ENCODE measurements around the gene ATP10A.

Gene ATP10A

GRCh38 chr15:25738171-25738965, 124.8 kb downstream of the ATP10A start:
- peak; percentile 47 for DNase-seq (ENCODE audit: low spot score)

GRCh38 chr15:25737218-25737643, 125.9 kb downstream of the ATP10A start:
- DNase-seq (ENCODE audit: low spot score), result no peak

- no peak for DNase-seq (ENCODE audit: low spot score)
Observed at GRCh38 chr15:25736461-25736860, 126.7 kb downstream of the ATP10A start.

- no peak for DNase-seq (ENCODE audit: low spot score)
Observed at GRCh38 chr15:25735550-25736384, 127.4 kb downstream of the ATP10A start.

- DNase-seq (ENCODE audit: low spot score), result no peak
Observed at GRCh38 chr15:25734680-25735355, 128.3 kb downstream of the ATP10A start.

- no peak for DNase-seq (ENCODE audit: low spot score)
Observed at GRCh38 chr15:25733856-25734679, 129.1 kb downstream of the ATP10A start.

- no peak for DNase-seq (ENCODE audit: low spot score)
Observed at GRCh38 chr15:25733036-25733855, 129.9 kb downstream of the ATP10A start.

- no peak for DNase-seq (ENCODE audit: low spot score)
Observed at GRCh38 chr15:25732191-25732590, 130.9 kb downstream of the ATP10A start.

- no peak for DNase-seq (ENCODE audit: low spot score)
Observed at GRCh38 chr15:25731411-25731810, 131.7 kb downstream of the ATP10A start.

GRCh38 chr15:25730918-25731317, 132.2 kb downstream of the ATP10A start:
- no peak for DNase-seq (ENCODE audit: low spot score)

GRCh38 chr15:25728816-25729215, 134.3 kb downstream of the ATP10A start:
- DNase-seq (ENCODE audit: low spot score), result no peak

- DNase-seq (ENCODE audit: low spot score), result no peak
Observed at GRCh38 chr15:25727867-25728600, 135.1 kb downstream of the ATP10A start.

GRCh38 chr15:25727116-25727515, 136.0 kb downstream of the ATP10A start:
- DNase-seq (ENCODE audit: low spot score), result no peak

GRCh38 chr15:25725758-25726157, 137.4 kb downstream of the ATP10A start:
- no peak for DNase-seq (ENCODE audit: low spot score)

GRCh38 chr15:25724899-25725298, 138.2 kb downstream of the ATP10A start:
- no peak for DNase-seq (ENCODE audit: low spot score)

- DNase-seq (ENCODE audit: low spot score), result no peak
Observed at GRCh38 chr15:25721605-25721955, 141.5 kb downstream of the ATP10A start.

- DNase-seq (ENCODE audit: low spot score), result no peak
Observed at GRCh38 chr15:25719101-25719985, 143.8 kb downstream of the ATP10A start.

- no peak for DNase-seq (ENCODE audit: low spot score)
Observed at GRCh38 chr15:25718597-25718996, 144.5 kb downstream of the ATP10A start.

GRCh38 chr15:25718169-25718536, 145.0 kb downstream of the ATP10A start:
- DNase-seq (ENCODE audit: low spot score), result no peak
